OCI-LY7 (cell line): ENCODE results near the gene COPS9. TPM values are rescaled to one million over a fixed set of nuclear protein-coding genes. Genes with fewer than 3 reads are reported as not detected.

Experiments used
- BruUV-seq: library from RNA; stranded (reverse); fragments of 400-500 nt; replicated peaks from 2 replicates; lab custom pipeline; 2021; lab: Mats Ljungman, UMichigan
- CTCF ChIA-PET: fragments of 300-600 bp; sonication (Branson Sonifier 250); formaldehyde crosslinking; loops from one replicate; lab custom pipeline; 2022; ENCODE audit warnings: antibody characterized with exemption; ENCODE audit not compliant: unreplicated experiment; lab: Charles Lee
- POLR2A ChIA-PET: fragments of 300-600 bp; sonication (Branson Sonifier 250); formaldehyde crosslinking; loops from one replicate; lab custom pipeline; 2022; ENCODE audit warnings: antibody characterized with exemption; lab: Charles Lee
- DNase-seq: peaks from one replicate; pipeline ENCODE4 v3.0.0-alpha.2; 2015; ENCODE audit warnings: low spot score
- H2AFZ ChIP-seq: fragments of 200-600 bp; sonication (generic), shearing (Covaris generic); 2 replicates; pipeline ENCODE4 v1.6.1; 2014; ENCODE audit warnings: mild to moderate bottlenecking, antibody characterized with exemption, low read length, moderate library complexity
- H3K27ac ChIP-seq: fragments of 200-600 bp; sonication (generic); 2 replicates; pipeline ENCODE4 v1.5.1; 2014; ENCODE audit warnings: mixed run types, low read depth, mild to moderate bottlenecking, moderate library complexity, low read length, inconsistent platforms; ENCODE audit not compliant: poor library complexity, severe bottlenecking
- H3K36me3 ChIP-seq: fragments of 200-600 bp; sonication (generic); 2 replicates; pipeline ENCODE4 v1.6.1; 2014; ENCODE audit warnings: mild to moderate bottlenecking, antibody characterized with exemption, low read length, moderate library complexity, mixed read lengths; ENCODE audit not compliant: insufficient read depth
- H3K4me1 ChIP-seq: fragments of 200-600 bp; sonication (generic); 2 replicates; pipeline ENCODE4 v1.5.1; 2014; ENCODE audit warnings: mild to moderate bottlenecking, low read length; ENCODE audit not compliant: insufficient read depth, poor library complexity, severe bottlenecking
- H3K4me2 ChIP-seq: fragments of 200-600 bp; sonication (generic); 2 replicates; pipeline ENCODE4 v1.6.1; 2014; ENCODE audit warnings: mild to moderate bottlenecking, low read length
- H3K4me3 ChIP-seq: fragments of 200-600 bp; sonication (generic); 2 replicates; pipeline ENCODE4 v1.5.1; 2014; ENCODE audit warnings: mild to moderate bottlenecking, low read depth, low read length; ENCODE audit not compliant: poor library complexity, severe bottlenecking
- H3K79me2 ChIP-seq: fragments of 200-600 bp; sonication (generic); 2 replicates; pipeline ENCODE4 v1.6.1; 2016; ENCODE audit warnings: low read depth, mild to moderate bottlenecking, low read length, moderate library complexity, mixed read lengths; ENCODE audit not compliant: insufficient read depth
- H3K9me2 ChIP-seq: fragments of 200-600 bp; sonication (generic); 2 replicates; pipeline ENCODE4 v1.6.1; 2016; ENCODE audit warnings: mild to moderate bottlenecking, low read length, mixed read lengths; ENCODE audit not compliant: insufficient read depth
- H3K9me3 ChIP-seq: fragments of 200-600 bp; sonication (generic); 2 replicates; pipeline ENCODE4 v1.6.1; 2014; ENCODE audit warnings: mild to moderate bottlenecking, mixed run types, low read length, mixed read lengths
- H4K20me1 ChIP-seq: fragments of 200-600 bp; sonication (generic); 2 replicates; pipeline ENCODE4 v1.6.1; 2014; ENCODE audit warnings: mild to moderate bottlenecking, antibody characterized with exemption, low read length, moderate library complexity, mixed read lengths; ENCODE audit not compliant: insufficient read depth
- CTCF ChIP-seq: fragments of 200-600 bp; sonication (generic); conservative IDR thresholded peaks from 2 replicates; pipeline ENCODE4 v1.5.1; 2014; ENCODE audit warnings: mild to moderate bottlenecking, antibody characterized with exemption, low read length, moderate library complexity, mixed read lengths
- EZH2phosphoT487 ChIP-seq: fragments of 200-600 bp; sonication (generic); IDR thresholded peaks from 2 replicates; pipeline ENCODE4 v1.6.1; 2018; ENCODE audit warnings: low read depth, borderline replicate concordance, mild to moderate bottlenecking, mixed run types, antibody characterized with exemption, low read length, moderate library complexity, mixed read lengths
- intact Hi-C: fragments of 100-400 bp; cut with micrococcal nuclease; formaldehyde crosslinking; loops from one replicate; pipeline ENCODE4 v1.10.0; 2022; ENCODE audit not compliant: unreplicated experiment
- total RNA-seq, 2 experiments: library from RNA; depleted of rRNA in 1 of 2; stranded (reverse); fragments of >200 nt in 1 of 2; shearing (Covaris generic) in 1 of 2; gene quantifications; 2 replicates each; pipeline ENCODE4 v1.2.3, GENCODE V29; 2014 to 2022

Gene COPS9
- total RNA-seq, 2 experiments from 2014 or later, result 106 to 159 TPM

DNA sequence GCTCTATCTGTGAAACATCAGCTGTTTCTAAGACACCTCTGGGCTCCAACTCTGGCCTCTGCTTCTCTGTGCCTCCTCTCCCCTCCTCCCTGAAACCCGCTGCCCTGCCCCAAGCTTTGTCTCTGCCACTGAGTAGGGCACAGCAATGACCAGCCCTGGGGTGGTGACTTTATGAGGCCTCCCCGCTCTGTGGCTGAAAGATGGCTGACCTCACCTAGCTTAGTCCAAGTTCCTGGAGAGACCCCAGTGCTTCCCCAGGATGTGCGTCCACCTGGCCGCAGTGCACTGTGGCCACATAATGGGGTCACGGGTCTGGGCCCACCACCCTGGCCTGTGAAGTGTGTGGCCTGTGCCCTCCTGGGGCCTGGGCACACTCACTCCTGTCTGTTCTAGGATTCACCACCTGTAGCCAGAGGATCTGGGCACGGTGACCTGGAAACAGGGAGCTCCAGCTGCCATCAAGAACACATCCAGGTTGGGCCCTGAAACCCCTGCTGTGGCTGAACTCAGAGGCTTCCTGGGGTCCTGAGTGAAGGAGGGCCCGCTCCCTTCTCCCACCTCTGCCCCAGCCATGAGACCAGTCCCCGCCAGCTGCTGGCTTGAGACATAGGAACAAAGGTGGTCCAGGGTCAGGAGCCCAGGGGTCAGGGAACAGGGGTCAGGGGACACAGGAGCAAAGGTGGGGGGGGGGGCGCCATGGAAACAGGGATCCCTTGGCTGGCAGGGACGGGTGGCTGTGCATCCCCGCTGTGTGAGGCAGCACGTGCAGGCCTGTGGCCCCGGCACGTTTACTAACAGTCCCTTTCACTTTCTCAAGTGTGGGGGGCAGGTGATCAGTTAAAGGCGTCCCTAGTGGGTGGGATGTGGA, 33.6 kb upstream of the COPS9 start:
- ChIA-PET POLR2A (interaction anchor here (0.6 kb wide), 1 partner anchor 542 kb away, joined by 4 read pairs; no protein-coding TSS in a partner anchor), CTCF (no interaction called here)
- BruUV-seq, result no TSS peak
- Histone ChIP-seq H3K4me2 (no peak overlapping the region), H3K9me2 (no peaks in the 10 kb centered on the region), H3K4me3 (no peak overlapping the region), H3K9me3 (no peaks in the 10 kb centered on the region), H3K79me2 (no peaks in the 10 kb centered on the region), H3K27ac (no peak overlapping the region), H2AFZ (no peak overlapping the region), H4K20me1 (no peaks in the 10 kb centered on the region), H3K4me1 (no peaks in the 10 kb centered on the region), H3K36me3 (no peaks in the 10 kb centered on the region)
- TF ChIP-seq EZH2phosphoT487 (no peak), CTCF (no peak)
- DNase-seq, result no peak
- intact Hi-C loops, result no loop called here

- Histone ChIP-seq H3K9me2 (no peaks in the 10 kb centered on the region), H4K20me1 (no peaks in the 10 kb centered on the region), H3K36me3 (no peaks in the 10 kb centered on the region), H3K79me2 (no peaks in the 10 kb centered on the region), H3K9me3 (no peaks in the 10 kb centered on the region), H3K4me2 (no peak overlapping the region), H3K4me1 (no peaks in the 10 kb centered on the region), H2AFZ (no peak overlapping the region), H3K27ac (no peak overlapping the region), H3K4me3 (no peak overlapping the region)
- no TSS peak for BruUV-seq
- no peak for DNase-seq
- ChIA-PET POLR2A (no interaction called here), CTCF (no interaction called here)
- no peak for TF ChIP-seq EZH2phosphoT487
- no peak for TF ChIP-seq CTCF
- intact Hi-C loops, result no loop called here
Measured at GRCh38 chr2:240168546-240169361, 32.6 kb upstream of the COPS9 start.
